Neural progenitor cell (in vitro differentiated cells): ENCODE results near the gene CDC42EP4. TPM values are rescaled to one million over a fixed set of nuclear protein-coding genes. Genes with fewer than 3 reads are reported as not detected.

ENCODE experiments used
- DNase-seq: peaks from one replicate; pipeline ENCODE4 v3.0.0-alpha.2; 2016; ENCODE audit warnings: low spot score
- H2AFZ ChIP-seq: fragments of 200-600 bp; sonication (generic); replicated peaks from 2 replicates; pipeline ENCODE4 v1.6.1; 2016; ENCODE audit warnings: antibody characterized with exemption
- H3F3A ChIP-seq: fragments of 200-600 bp; sonication (generic); 2 replicates; pipeline ENCODE4 v1.6.1; 2016; ENCODE audit warnings: antibody characterized with exemption, low read depth
- H3K27ac ChIP-seq: fragments of 200-600 bp; sonication (generic); 2 replicates; pipeline ENCODE4 v1.5.1; 2016; ENCODE audit warnings: mild to moderate bottlenecking
- H3K27me3 ChIP-seq: fragments of 200-600 bp; sonication (generic); 2 replicates; pipeline ENCODE4 v1.6.1; 2016; ENCODE audit warnings: mild to moderate bottlenecking, moderate library complexity
- H3K36me3 ChIP-seq: fragments of 200-600 bp; sonication (generic); 2 replicates; pipeline ENCODE4 v1.5.1; 2016
- H3K4me1 ChIP-seq: fragments of 200-600 bp; sonication (generic); 2 replicates; pipeline ENCODE4 v1.6.1; 2016; ENCODE audit warnings: mixed run types
- H3K4me2 ChIP-seq: fragments of 200-600 bp; sonication (generic); 2 replicates; pipeline ENCODE4 v1.6.1; 2016
- H3K4me3 ChIP-seq: fragments of 200-600 bp; sonication (generic); 2 replicates; pipeline ENCODE4 v1.5.1; 2016
- H3K79me2 ChIP-seq: fragments of 200-600 bp; sonication (generic); 2 replicates; pipeline ENCODE4 v1.6.1; 2016; ENCODE audit warnings: low read depth
- H3K9ac ChIP-seq: fragments of 200-600 bp; sonication (generic); 2 replicates; pipeline ENCODE4 v1.6.1; 2016
- H3K9me3 ChIP-seq: fragments of 200-600 bp; sonication (generic); 2 replicates; pipeline ENCODE4 v1.5.1; 2016; ENCODE audit warnings: low read depth
- H4K20me1 ChIP-seq: fragments of 200-600 bp; sonication (generic); 2 replicates; pipeline ENCODE4 v1.6.1; 2016; ENCODE audit warnings: low read depth
- H3K27ac Mint-ChIP-seq: 3 replicates; pipeline ENCODE4 v1.8.0; 2021; ENCODE audit warnings: mixed read lengths
- H3K27me3 Mint-ChIP-seq: 2 replicates; pipeline ENCODE4 v1.8.0; 2022; ENCODE audit warnings: low read depth, mild to moderate bottlenecking, inconsistent platforms, moderate library complexity, mixed read lengths; ENCODE audit not compliant: insufficient read depth
- H3K36me3 Mint-ChIP-seq: 3 replicates; pipeline ENCODE4 v1.8.0; 2021; ENCODE audit warnings: mixed read lengths
- H3K4me1 Mint-ChIP-seq: 3 replicates; pipeline ENCODE4 v1.8.0; 2021; ENCODE audit warnings: mixed read lengths
- H3K4me3 Mint-ChIP-seq: 3 replicates; pipeline ENCODE4 v1.8.0; 2021; ENCODE audit warnings: mild to moderate bottlenecking, moderate library complexity, mixed read lengths
- H3K9me3 Mint-ChIP-seq: 3 replicates; pipeline ENCODE4 v1.8.0; 2020; ENCODE audit warnings: mixed read lengths
- CTCF ChIP-seq: fragments of 200-600 bp; sonication (generic); IDR thresholded peaks from 2 replicates; pipeline ENCODE4 v1.5.1; 2017; ENCODE audit warnings: antibody characterized with exemption, mild to moderate bottlenecking
- EZH2 ChIP-seq: fragments of 200-600 bp; sonication (generic); IDR thresholded peaks from 2 replicates; pipeline ENCODE4 v1.6.1; 2017; ENCODE audit warnings: antibody characterized with exemption, mild to moderate bottlenecking, moderate library complexity
- EZH2phosphoT487 ChIP-seq: fragments of 200-600 bp; sonication (generic); IDR thresholded peaks from 2 replicates; pipeline ENCODE4 v1.6.1; 2017; ENCODE audit warnings: antibody characterized with exemption
- total RNA-seq: library from RNA; depleted of rRNA; stranded (reverse); fragments of >200 nt; gene quantifications from 2 replicates; pipeline ENCODE4 v1.2.3, GENCODE V29; 2015; ENCODE audit warnings: low replicate concordance

CDC42EP4 gene
- total RNA-seq, 1 donor from 2014 or later = 10.8 TPM

GRCh38 chr17:73324160-73324475 is 12.3 kb upstream of the CDC42EP4 start:
- peaks cover 16% of the 10 kb centered on the region for H3K27me3 Mint-ChIP-seq
- no peak overlapping the region for H3K4me2 ChIP-seq
- H3K9ac ChIP-seq = no peak overlapping the region
- H3K27ac Mint-ChIP-seq = no peak overlapping the region
- H3K79me2 ChIP-seq = no peaks in the 10 kb centered on the region
- H3K36me3 ChIP-seq = no peaks in the 10 kb centered on the region
- TF ChIP-seq EZH2 (no peak), CTCF (no peak), EZH2phosphoT487 (no peak)
- no peak for DNase-seq
- peaks cover 44% of the 10 kb centered on the region for H3K4me1 Mint-ChIP-seq
- no peak overlapping the region for H3K27ac ChIP-seq
- no peaks in the 10 kb centered on the region for H3K9me3 ChIP-seq
- no peak overlapping the region for H2AFZ ChIP-seq
- no peaks in the 10 kb centered on the region for H3K27me3 ChIP-seq
- no peaks in the 10 kb centered on the region for H4K20me1 ChIP-seq
- H3K4me3 Mint-ChIP-seq = no peak overlapping the region
- H3F3A ChIP-seq = no peaks in the 10 kb centered on the region
- peaks cover 10% of the 10 kb centered on the region for H3K4me1 ChIP-seq
- no peaks in the 10 kb centered on the region for H3K9me3 Mint-ChIP-seq
- no peak overlapping the region for H3K4me3 ChIP-seq
- H3K36me3 Mint-ChIP-seq = no peaks in the 10 kb centered on the region

- Mint-ChIP-seq H3K4me3 (peak overlapping the region; percentile 38), H3K27ac (no peak overlapping the region), H3K9me3 (no peaks in the 10 kb centered on the region), H3K36me3 (no peaks in the 10 kb centered on the region), H3K27me3 (peaks cover 14% of the 10 kb centered on the region), H3K4me1 (peaks cover 43% of the 10 kb centered on the region)
- no peaks in the 10 kb centered on the region for H3K79me2 ChIP-seq
- H3K9me3 ChIP-seq = no peaks in the 10 kb centered on the region
- TF ChIP-seq EZH2 (no peak), CTCF (no peak), EZH2phosphoT487 (no peak)
- DNase-seq = no peak
- H3K27me3 ChIP-seq = no peaks in the 10 kb centered on the region
- H3K9ac ChIP-seq = no peak overlapping the region
- no peaks in the 10 kb centered on the region for H3K36me3 ChIP-seq
- no peak overlapping the region for H3K4me3 ChIP-seq
- H2AFZ ChIP-seq = no peak overlapping the region
- peaks cover 10% of the 10 kb centered on the region for H3K4me1 ChIP-seq
- no peak overlapping the region for H3K27ac ChIP-seq
- H3F3A ChIP-seq = no peaks in the 10 kb centered on the region
- no peak overlapping the region for H3K4me2 ChIP-seq
- no peaks in the 10 kb centered on the region for H4K20me1 ChIP-seq
Measured at GRCh38 chr17:73323409-73324159, 11.8 kb upstream of the CDC42EP4 start.

GRCh38 chr17:73320601-73321264 is 8.9 kb upstream of the CDC42EP4 start:
- Histone ChIP-seq H3K4me1 (peaks cover 14% of the 10 kb centered on the region), H3K9ac (no peak overlapping the region), H3K27me3 (no peaks in the 10 kb centered on the region), H2AFZ (no peak overlapping the region), H4K20me1 (no peaks in the 10 kb centered on the region), H3F3A (peaks cover 5% of the 10 kb centered on the region), H3K4me3 (no peak overlapping the region), H3K36me3 (no peaks in the 10 kb centered on the region), H3K9me3 (no peaks in the 10 kb centered on the region), H3K27ac (no peak overlapping the region), H3K4me2 (no peak overlapping the region), H3K79me2 (no peaks in the 10 kb centered on the region)
- H3K4me3 Mint-ChIP-seq = peak overlapping the region; percentile 38
- no peak for DNase-seq
- H3K4me1 Mint-ChIP-seq = peaks cover 52% of the 10 kb centered on the region
- TF ChIP-seq EZH2phosphoT487 (no peak), CTCF (no peak), EZH2 (no peak)
- peak overlapping the region; percentile 33 for H3K27ac Mint-ChIP-seq
- peaks cover 22% of the 10 kb centered on the region for H3K27me3 Mint-ChIP-seq
- no peaks in the 10 kb centered on the region for H3K9me3 Mint-ChIP-seq
- H3K36me3 Mint-ChIP-seq = no peaks in the 10 kb centered on the region
